Neural progenitor cell (in vitro differentiated cells): ENCODE measurements around the gene TNNI3.

Source experiments
- CTCF ChIP-seq: fragments of 200-600 bp; sonication (generic); IDR thresholded peaks from 2 replicates; pipeline ENCODE4 v1.5.1; 2017; ENCODE audit warnings: antibody characterized with exemption, mild to moderate bottlenecking
- EZH2 ChIP-seq: fragments of 200-600 bp; sonication (generic); IDR thresholded peaks from 2 replicates; pipeline ENCODE4 v1.6.1; 2017; ENCODE audit warnings: antibody characterized with exemption, mild to moderate bottlenecking, moderate library complexity
- EZH2phosphoT487 ChIP-seq: fragments of 200-600 bp; sonication (generic); IDR thresholded peaks from 2 replicates; pipeline ENCODE4 v1.6.1; 2017; ENCODE audit warnings: antibody characterized with exemption

- TF ChIP-seq CTCF = no peak
- TF ChIP-seq EZH2 = no peak
- TF ChIP-seq EZH2phosphoT487 = no peak
Measured at GRCh38 chr19:55197528-55197927, 40.0 kb upstream of the TNNI3 start.
